WTC11 (cell line): ENCODE measurements around the gene MRPL55. TPM values are rescaled to one million over a fixed set of nuclear protein-coding genes. Genes with fewer than 3 reads are reported as not detected.

Source experiments
- ATAC-seq: fragments of 200-7000 bp; cut with Tn5 transposase; 2 replicates; pipeline ENCODE4 v1.10.0; 2021; ENCODE audit warnings: mild to moderate bottlenecking, moderate library complexity
- CTCF ChIA-PET: fragments of 300-600 bp; sonication (Branson Sonifier 250); formaldehyde crosslinking; loops from one replicate; lab custom pipeline; 2021; ENCODE audit warnings: antibody characterized with exemption; lab: Charles Lee
- POLR2A ChIA-PET: fragments of 350-600 bp; sonication (Branson Sonifier 250); formaldehyde crosslinking; loops from one replicate; lab custom pipeline; 2021; ENCODE audit warnings: antibody characterized with exemption; lab: Charles Lee
- DNase-seq: peaks from one replicate; pipeline ENCODE4 v3.0.0; 2021; ENCODE audit warnings: low spot score
- H3K27ac Mint-ChIP-seq: 2 replicates; pipeline ENCODE4 v1.8.0; 2021; ENCODE audit warnings: mixed read lengths
- H3K27me3 Mint-ChIP-seq: 2 replicates; pipeline ENCODE4 v1.8.0; 2021; ENCODE audit warnings: low read depth, mild to moderate bottlenecking, moderate library complexity, mixed read lengths
- H3K36me3 Mint-ChIP-seq: 2 replicates; pipeline ENCODE4 v1.8.0; 2021; ENCODE audit warnings: mixed read lengths
- H3K4me1 Mint-ChIP-seq: 2 replicates; pipeline ENCODE4 v1.8.0; 2022; ENCODE audit warnings: mixed read lengths
- H3K4me3 Mint-ChIP-seq: 2 replicates; pipeline ENCODE4 v1.8.0; 2021; ENCODE audit warnings: mild to moderate bottlenecking, moderate library complexity, mixed read lengths
- H3K9me3 Mint-ChIP-seq: 2 replicates; pipeline ENCODE4 v1.8.0; 2021; ENCODE audit warnings: mixed read lengths
- AFF4 ChIP-seq: sonication (generic); formaldehyde crosslinking; IDR thresholded peaks from 2 replicates; pipeline ENCODE4 v1.8.1; 2023; ENCODE audit warnings: mild to moderate bottlenecking, missing genetic modification reagents, borderline replicate concordance
- CBFB ChIP-seq: sonication (generic); formaldehyde crosslinking; IDR thresholded peaks from 2 replicates; pipeline ENCODE4 v1.8.1; 2022; ENCODE audit warnings: mild to moderate bottlenecking, low read depth, missing genetic modification reagents
- CDX4 ChIP-seq: fragments of 250-450 bp; sonication (Bioruptor Pico); IDR thresholded peaks from 2 replicates; pipeline ENCODE4 v1.9.0; 2021; ENCODE audit warnings: moderate library complexity, mild to moderate bottlenecking, inconsistent platforms, borderline replicate concordance
- CREM ChIP-seq: sonication (generic); formaldehyde crosslinking; IDR thresholded peaks from 2 replicates; pipeline ENCODE4 v1.8.1; 2022; ENCODE audit warnings: mild to moderate bottlenecking, missing genetic modification reagents, moderate library complexity
- JUN ChIP-seq: sonication (generic); formaldehyde crosslinking; IDR thresholded peaks from 2 replicates; pipeline ENCODE4 v1.8.0; 2023; ENCODE audit warnings: mild to moderate bottlenecking, missing genetic modification reagents
- MAX ChIP-seq: sonication (generic); formaldehyde crosslinking; IDR thresholded peaks from 2 replicates; pipeline ENCODE4 v1.8.0; 2022; ENCODE audit warnings: mild to moderate bottlenecking, missing genetic modification reagents
- PREB ChIP-seq: sonication (generic); formaldehyde crosslinking; IDR thresholded peaks from 2 replicates; pipeline ENCODE4 v1.8.1; 2022; ENCODE audit warnings: mild to moderate bottlenecking, missing genetic modification reagents, moderate library complexity, borderline replicate concordance
- SMAD3 ChIP-seq: sonication (generic); formaldehyde crosslinking; IDR thresholded peaks from 2 replicates; pipeline ENCODE4 v1.8.0; 2022; ENCODE audit warnings: missing genetic modification reagents, mild to moderate bottlenecking, borderline replicate concordance
- SMAD4 ChIP-seq: sonication (generic); formaldehyde crosslinking; IDR thresholded peaks from 2 replicates; pipeline ENCODE4 v1.8.0; 2022; ENCODE audit warnings: mild to moderate bottlenecking, missing genetic modification reagents
- TCF7 ChIP-seq: sonication (generic); formaldehyde crosslinking; IDR thresholded peaks from 2 replicates; pipeline ENCODE4 v1.8.0; 2022; ENCODE audit warnings: mild to moderate bottlenecking, low read depth, missing genetic modification reagents, moderate library complexity
- USF1 ChIP-seq: sonication (generic); formaldehyde crosslinking; IDR thresholded peaks from 2 replicates; pipeline ENCODE4 v1.8.0; 2022; ENCODE audit warnings: mild to moderate bottlenecking, missing genetic modification reagents
- ZNF138 ChIP-seq: sonication (generic); formaldehyde crosslinking; conservative IDR thresholded peaks from 2 replicates; pipeline ENCODE4 v1.8.1; 2022; ENCODE audit warnings: mild to moderate bottlenecking, moderate library complexity, missing genetic modification reagents
- ZNF281 ChIP-seq: sonication (generic); formaldehyde crosslinking; IDR thresholded peaks from 2 replicates; pipeline ENCODE4 v1.8.0; 2023; ENCODE audit warnings: mild to moderate bottlenecking, missing genetic modification reagents
- ZNF317 ChIP-seq: sonication (generic); formaldehyde crosslinking; IDR thresholded peaks from 2 replicates; pipeline ENCODE4 v1.8.1; 2023; ENCODE audit warnings: low read depth, mild to moderate bottlenecking, moderate library complexity, missing genetic modification reagents, borderline replicate concordance
- ZNF512 ChIP-seq: sonication (generic); formaldehyde crosslinking; IDR thresholded peaks from 2 replicates; pipeline ENCODE4 v1.8.1; 2022; ENCODE audit warnings: missing genetic modification reagents, borderline replicate concordance
- ZNF671 ChIP-seq: fragments of 250-450 bp; sonication (Bioruptor Pico); IDR thresholded peaks from 2 replicates; pipeline ENCODE4 v1.8.0; 2021; ENCODE audit warnings: mild to moderate bottlenecking
- total RNA-seq: library from RNA; stranded (reverse); gene quantifications from 3 replicates; pipeline ENCODE4 v1.2.3, GENCODE V29; 2021

The MRPL55 gene
- total RNA-seq, 1 experiment from 2014 or later: 66.9 TPM

GRCh38 chr1:228143480-228144192 lies 34.5 kb upstream of the MRPL55 start:
- no peak for DNase-seq
- POLR2A ChIA-PET: no interaction called here

GRCh38 chr1:228142701-228143136 lies 33.6 kb upstream of the MRPL55 start:
- POLR2A ChIA-PET: no interaction called here
- CTCF ChIA-PET: interaction anchor here (1.4 kb wide), 1 partner anchor 12 kb away, joined by 6 read pairs; no protein-coding TSS in a partner anchor
- H3K36me3 Mint-ChIP-seq: no peaks in the 10 kb centered on the region
- no peak for ATAC-seq
- H3K4me3 Mint-ChIP-seq: no peak overlapping the region; the same call in 1 of the 2 replicates
- H3K9me3 Mint-ChIP-seq: no peaks in the 10 kb centered on the region
- TF ChIP-seq TCF7 (CRISPR knock-in tag) (no peak), ZNF512 (CRISPR knock-in tag) (no peak), JUN (CRISPR knock-in tag) (no peak), PREB (CRISPR knock-in tag) (no peak), ZNF671 (CRISPR knock-in tag) (no peak), ZNF317 (CRISPR knock-in tag) (no peak), CBFB (no peak), ZNF281 (CRISPR knock-in tag) (no peak), AFF4 (no peak)
- H3K27ac Mint-ChIP-seq: no peak overlapping the region
- H3K27me3 Mint-ChIP-seq: peaks cover 8% of the 10 kb centered on the region
- DNase-seq: no peak
- peaks cover 7% of the 10 kb centered on the region; the same call in 1 of the 2 replicates for H3K4me1 Mint-ChIP-seq

More at GRCh38 chr1:228143480-228144192, 34.5 kb upstream of the MRPL55 start:
- Mint-ChIP-seq H3K4me3 (no peak overlapping the region), H3K36me3 (no peaks in the 10 kb centered on the region), H3K9me3 (no peaks in the 10 kb centered on the region), H3K4me1 (peaks cover 7% of the 10 kb centered on the region; the same call in 1 of the 2 replicates), H3K27me3 (no peaks in the 10 kb centered on the region), H3K27ac (peak overlapping the region; percentile 59; the same call in 1 of the 2 replicates)
- no peak for TF ChIP-seq SMAD4
- TF ChIP-seq CREM: no peak
- no peak for TF ChIP-seq ZNF138
- TF ChIP-seq CDX4 (CRISPR knock-in tag): no peak
- no peak for TF ChIP-seq MAX (CRISPR knock-in tag)
- no peak for TF ChIP-seq SMAD3 (CRISPR knock-in tag)
- no peak for TF ChIP-seq ZNF512 (CRISPR knock-in tag)
- TF ChIP-seq USF1 (CRISPR knock-in tag): no peak
- TF ChIP-seq TCF7 (CRISPR knock-in tag): no peak
- CTCF ChIA-PET: interaction anchor here (1.1 to 1.4 kb wide), 3 partner anchors 13 to 22 kb away, joined by 3 to 6 read pairs (median 3); no protein-coding TSS in a partner anchor
- ATAC-seq: no peak
